Measurements from ENCODE around the gene CCDC9. TPM values are rescaled to one million over a fixed set of nuclear protein-coding genes. Genes with fewer than 3 reads are reported as not detected.

CCDC9 gene
- total and polyA plus RNA-seq, 2 of the 13 experiments (the other 11 are each of a cell fraction or from before 2014, with no cell fraction given): 2.9 to 6.3 TPM

DNA sequence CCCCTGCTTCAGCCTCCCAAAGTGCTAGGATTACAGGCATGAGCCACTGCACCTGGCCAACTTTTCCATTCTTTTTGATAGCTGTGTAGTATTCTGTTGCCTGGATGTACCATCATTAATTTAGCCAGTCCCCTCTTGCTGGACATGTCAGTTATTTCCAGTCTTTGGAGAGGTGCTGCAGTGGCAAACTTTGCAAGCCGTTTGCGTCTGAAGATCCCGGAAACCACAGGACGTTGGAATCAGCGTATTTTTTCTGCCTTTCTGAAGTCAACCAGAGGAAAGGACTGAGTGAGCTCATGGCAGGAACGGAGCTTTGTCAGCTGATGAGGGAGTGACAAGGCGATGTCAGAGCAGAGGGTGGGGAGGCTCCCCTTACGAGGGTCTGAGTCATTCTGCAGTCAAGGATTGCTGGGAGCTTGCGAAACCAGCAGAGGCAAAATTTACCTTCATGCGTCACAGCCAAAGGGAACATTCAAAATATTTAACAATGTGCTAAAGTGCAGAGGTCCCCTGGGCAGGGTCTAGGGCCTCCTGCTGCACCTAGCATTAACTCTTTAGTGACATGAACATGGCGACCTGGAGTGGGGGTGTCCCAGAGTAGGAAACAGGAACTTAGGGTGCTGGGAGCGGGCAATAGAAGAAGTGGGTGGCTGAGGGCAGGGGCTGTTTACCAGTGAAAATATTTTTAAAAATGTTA is 58.9 kb downstream of the CCDC9 start (continued):
- TF ChIP-seq JUNB (CRISPR knock-in tag; IDR thresholded peaks at IDR 0.05; ENCODE audit: borderline replicate concordance): peak; percentile 96
- TF ChIP-seq ATF3 (CRISPR knock-in tag; IDR thresholded peaks at IDR 0.05): peak; percentile 97
- no peak for TF ChIP-seq ZNF672 (CRISPR knock-in tag; IDR thresholded peaks at IDR 0.05)
- TF ChIP-seq AHR (CRISPR knock-in tag; IDR thresholded peaks at IDR 0.05): peak; percentile 44; the same call in 1 of the 2 replicates
- TF ChIP-seq GABPB1 (CRISPR knock-in tag; IDR thresholded peaks at IDR 0.05): peak; percentile 45; the same call in 1 of the 2 replicates
- peak; percentile 66; the same call in 1 of the 2 replicates for TF ChIP-seq KDM2A (CRISPR knock-in tag; IDR thresholded peaks at IDR 0.05; ENCODE audit: borderline replicate concordance, low read depth)
- peak; percentile 46; the same call in 1 of the 2 replicates for TF ChIP-seq ZNF629 (CRISPR knock-in tag; conservative IDR thresholded peaks at IDR 0.05)
- TF ChIP-seq NFE2L1 (CRISPR knock-in tag; IDR thresholded peaks at IDR 0.05; ENCODE audit: borderline replicate concordance): no peak
- TF ChIP-seq HNRNPL (IDR thresholded peaks at IDR 0.05; ENCODE audit: low read depth, low read length): no peak
- no peak for TF ChIP-seq CENPT (CRISPR knock-in tag; IDR thresholded peaks at IDR 0.05; ENCODE audit: low read depth)
- no peak for TF ChIP-seq ZNF354B (CRISPR knock-in tag; IDR thresholded peaks at IDR 0.05)
- 0 out of 2 replicates have a peak, but pooled peaks have one; percentile 53 for TF ChIP-seq NFE2L2 (IDR thresholded peaks at IDR 0.05; ENCODE audit: low read length)
- no peak for TF ChIP-seq CAMTA2 (CRISPR knock-in tag; IDR thresholded peaks at IDR 0.05; ENCODE audit: borderline replicate concordance)
- peak; percentile 76; the same call in 1 of the 2 replicates for TF ChIP-seq THAP11 (CRISPR knock-in tag; IDR thresholded peaks at IDR 0.05)
- no peak for TF ChIP-seq TEAD2 (CRISPR knock-in tag; IDR thresholded peaks at IDR 0.05)
- no peak for TF ChIP-seq ZNF337 (CRISPR knock-in tag; IDR thresholded peaks at IDR 0.05; ENCODE audit: borderline replicate concordance, low read depth)
- no peak; the same call in 1 of the 2 replicates for TF ChIP-seq TRIM24 (CRISPR knock-in tag; IDR thresholded peaks at IDR 0.05)
- TF ChIP-seq ZNF558 (CRISPR knock-in tag; IDR thresholded peaks at IDR 0.05; ENCODE audit: borderline replicate concordance): no peak
- no peak for TF ChIP-seq MED13 (CRISPR knock-in tag; IDR thresholded peaks at IDR 0.05)
- TF ChIP-seq NAIF1 (CRISPR knock-in tag; IDR thresholded peaks at IDR 0.05; ENCODE audit: borderline replicate concordance): no peak
- TF ChIP-seq RNF2 (conservative IDR thresholded peaks at IDR 0.05; ENCODE audit: low read depth): no peak
- no peak for TF ChIP-seq RBM39 (IDR thresholded peaks at IDR 0.05; ENCODE audit: low read depth, low read length, poor library complexity, severe bottlenecking)
- TF ChIP-seq, protein P1, sequence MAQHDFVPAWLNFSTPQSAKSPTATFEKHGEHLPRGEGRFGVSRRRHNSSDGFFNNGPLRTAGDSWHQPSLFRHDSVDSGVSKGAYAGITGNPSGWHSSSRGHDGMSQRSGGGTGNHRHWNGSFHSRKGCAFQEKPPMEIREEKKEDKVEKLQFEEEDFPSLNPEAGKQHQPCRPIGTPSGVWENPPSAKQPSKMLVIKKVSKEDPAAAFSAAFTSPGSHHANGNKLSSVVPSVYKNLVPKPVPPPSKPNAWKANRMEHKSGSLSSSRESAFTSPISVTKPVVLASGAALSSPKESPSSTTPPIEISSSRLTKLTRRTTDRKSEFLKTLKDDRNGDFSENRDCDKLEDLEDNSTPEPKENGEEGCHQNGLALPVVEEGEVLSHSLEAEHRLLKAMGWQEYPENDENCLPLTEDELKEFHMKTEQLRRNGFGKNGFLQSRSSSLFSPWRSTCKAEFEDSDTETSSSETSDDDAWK (CRISPR knock-in tag; IDR thresholded peaks at IDR 0.05): no peak
- TF ChIP-seq KLF13 (CRISPR knock-in tag; IDR thresholded peaks at IDR 0.05): no peak
- 0 out of 2 replicates have a peak, but pooled peaks have one; percentile 66 for TF ChIP-seq MTERF4 (CRISPR knock-in tag; IDR thresholded peaks at IDR 0.05)
